Endothelial cell of umbilical vein (primary cell): Measurements from ENCODE around the gene EBI3. TPM values are rescaled to one million over a fixed set of nuclear protein-coding genes. Genes with fewer than 3 reads are reported as not detected.
A peak's percentile ranks its signal among the peaks of the same experiment; 100 is the strongest.

ENCODE experiments used
- BruUV-seq: library from RNA; stranded (reverse); fragments of 400-500 nt; replicated peaks from 2 replicates; lab custom pipeline; 2021; lab: Mats Ljungman, UMichigan
- CTCF ChIA-PET: fragments of 300-600, 350-600 bp; sonication (Branson Sonifier 250); formaldehyde crosslinking; loops from one replicate; lab custom pipeline; 2021; ENCODE audit warnings: antibody characterized with exemption, inconsistent platforms; lab: Charles Lee
- POLR2A ChIA-PET: fragments of 300-600, 350-600 bp; sonication (Branson Sonifier 250); formaldehyde crosslinking; loops from one replicate; lab custom pipeline; 2021; ENCODE audit warnings: antibody characterized with exemption, inconsistent platforms; lab: Charles Lee
- DNase-seq: peaks from one replicate; pipeline ENCODE4 v3.0.0-alpha.2; 2011; ENCODE audit warnings: low read depth, low spot score
- FAIRE-seq: peaks from 2 replicates; lab custom pipeline; 2011; peaks lifted over from hg19 to GRCh38; lab: Jason Lieb, UNC
- H2AFZ ChIP-seq: 2 replicates; pipeline ENCODE4 v1.6.0; 2012; ENCODE audit warnings: low read depth, low read length, control low read depth, inconsistent platforms
- H3K27ac ChIP-seq: 2 replicates; pipeline ENCODE4 v1.5.1; 2011; ENCODE audit warnings: low read depth, mild to moderate bottlenecking, control low read depth, low read length, moderate library complexity; ENCODE audit not compliant: insufficient read depth
- H3K27me3 ChIP-seq, 2 experiments: 2 replicates each; pipeline versions ENCODE4 v1.6.0 to v1.6.1; 2011; ENCODE audit warnings: low read length in 2 of 2, mixed read lengths in 1 of 2; ENCODE audit not compliant: control insufficient read depth in 2 of 2, insufficient read depth in 2 of 2
- H3K36me3 ChIP-seq, 2 experiments: 2 replicates in 1 of 2; 3 replicates in 1 of 2; pipeline ENCODE4 v1.5.1; 2011; ENCODE audit warnings: low read length in 2 of 2, mild to moderate bottlenecking in 1 of 2, moderate library complexity in 1 of 2; ENCODE audit not compliant: control insufficient read depth in 2 of 2, insufficient read depth in 2 of 2; ENCODE audit errors: extremely low read depth in 1 of 2
- H3K4me1 ChIP-seq: 3 replicates; pipeline ENCODE4 v1.5.1; 2011; ENCODE audit warnings: mild to moderate bottlenecking, low read length; ENCODE audit not compliant: control insufficient read depth, insufficient read depth; ENCODE audit errors: extremely low read depth
- H3K4me2 ChIP-seq: 2 replicates; pipeline ENCODE4 v1.6.1; 2011; ENCODE audit warnings: low read length, control low read depth, mixed read lengths; ENCODE audit not compliant: insufficient read depth
- H3K4me3 ChIP-seq, 3 experiments: fragments of 200-600 bp in 1 of 3; sonication (generic), shearing (Covaris generic) in 1 of 3; replicated peaks in 1 of 3; 2 replicates each; pipeline ENCODE4 v1.5.1; 2011 to 2016; ENCODE audit warnings: control low read depth in 3 of 3, low read length in 3 of 3, mild to moderate bottlenecking in 2 of 3, inconsistent platforms in 1 of 3, low read depth in 1 of 3, moderate library complexity in 1 of 3; ENCODE audit not compliant: insufficient read depth in 1 of 3
- H3K79me2 ChIP-seq: 2 replicates; pipeline ENCODE4 v1.6.0; 2012; ENCODE audit warnings: low read length, inconsistent platforms; ENCODE audit not compliant: control insufficient read depth, insufficient read depth
- H3K9ac ChIP-seq: replicated peaks from 2 replicates; pipeline ENCODE3; 2011; ENCODE audit warnings: low read length, control low read depth; ENCODE audit not compliant: insufficient read depth; ENCODE audit errors: extremely low read depth
- H3K9me1 ChIP-seq: replicated peaks from 3 replicates; pipeline ENCODE4 v1.6.0; 2011; ENCODE audit warnings: mild to moderate bottlenecking, low read length; ENCODE audit not compliant: control insufficient read depth, insufficient read depth; ENCODE audit errors: extremely low read depth
- H3K9me3 ChIP-seq: replicated peaks from 2 replicates; pipeline ENCODE4 v1.5.1; 2012; ENCODE audit warnings: low read length, inconsistent platforms; ENCODE audit not compliant: control insufficient read depth, insufficient read depth
- H4K20me1 ChIP-seq: replicated peaks from 2 replicates; pipeline ENCODE3; 2011; ENCODE audit warnings: mild to moderate bottlenecking, low read length; ENCODE audit not compliant: control insufficient read depth, insufficient read depth; ENCODE audit errors: extremely low read depth
- CTCF ChIP-seq, 2 donors: IDR thresholded peaks; 1 replicate in 1 of 2; 2 replicates in 1 of 2; pipeline ENCODE4 v1.5.1; 2011; ENCODE audit warnings: low read length in 2 of 2, mild to moderate bottlenecking in 2 of 2, moderate library complexity in 2 of 2, control low read depth in 1 of 2, inconsistent platforms in 1 of 2, low read depth in 1 of 2; ENCODE audit not compliant: insufficient read depth in 1 of 2; ENCODE audit errors: extremely low read depth in 1 of 2
- FOS ChIP-seq: IDR thresholded peaks from 2 replicates; pipeline ENCODE4 v1.6.1; 2011; ENCODE audit warnings: mild to moderate bottlenecking, low read length, moderate library complexity, borderline replicate concordance; ENCODE audit not compliant: insufficient read depth
- GATA2 ChIP-seq: IDR thresholded peaks from 2 replicates; pipeline ENCODE4 v1.7.0; 2011; ENCODE audit warnings: low read depth, mild to moderate bottlenecking, moderate library complexity, mixed read lengths, low read length; ENCODE audit not compliant: insufficient read length, insufficient read depth
- MAX ChIP-seq: IDR thresholded peaks from 2 replicates; pipeline ENCODE4 v1.6.1; 2011; ENCODE audit not compliant: insufficient read depth, insufficient read length
- POLR2A ChIP-seq: IDR thresholded peaks from 2 replicates; pipeline ENCODE4 v1.6.1; 2012; ENCODE audit warnings: low read depth, mild to moderate bottlenecking, control low read depth, low read length
- POLR2AphosphoS5 ChIP-seq: IDR thresholded peaks from 2 replicates; pipeline ENCODE4 v1.6.1; 2012; ENCODE audit warnings: low read depth, mild to moderate bottlenecking, control low read depth, low read length, moderate library complexity; ENCODE audit not compliant: insufficient read depth
- dilution Hi-C: fragments of 300-500 bp; cut with MboI; formaldehyde crosslinking; loops from one replicate; pipeline ENCODE4 v1.15.0; 2019; ENCODE audit warnings: low sequenced_read_pairs; ENCODE audit not compliant: extremely low pct_ligation_motif_present
- intact Hi-C: fragments of 100-400 bp; cut with micrococcal nuclease; formaldehyde crosslinking; loops from one replicate; pipeline ENCODE4 v1.10.0; 2022
- polyA plus RNA-seq, 4 experiments: library from polyadenylated mRNA; depleted of rRNA in 3 of 4; stranded (reverse) in 3 of 4; unstranded in 1 of 4; fragments of >200 nt; gene quantifications; 2 replicates each; pipeline versions ENCODE4 v1.2.1 to v1.2.3, GENCODE V29; 2011 to 2012; ENCODE audit warnings: missing spikeins in 1 of 4
- total RNA-seq: library from RNA; stranded (reverse); gene quantifications from 2 replicates; pipeline ENCODE4 v1.2.3, GENCODE V29; 2021

EBI3 gene
- total and polyA plus RNA-seq, 2 donors (not counting 3 experiments of a cell fraction or from before 2014, with no cell fraction given), result 0.29 to 1.0 TPM

GRCh38 chr19:4267101-4267900 lies 38.0 kb downstream of the EBI3 start:
- DNase-seq, result peak; percentile 26
- dilution Hi-C loops (no loop called here), intact Hi-C loops (loop anchor here (1.0 kb wide), 2 partner anchors 85 to 132 kb away; no protein-coding TSS in a partner anchor)
- H3K4me2 ChIP-seq, result no peak overlapping the region
- no peaks in the 10 kb centered on the region for H3K9me1 ChIP-seq
- H3K27ac ChIP-seq, result no peak overlapping the region
- ChIA-PET CTCF (interaction anchor here (0.6 to 4.9 kb wide), 39 partner anchors 8 to 524 kb away, joined by 3 to 120 read pairs (median 4); partner anchors contain the start of genes CHAF1A, EBI3, MPND and PLIN4), POLR2A (no interaction called here)
- no TSS peak for BruUV-seq
- no peaks in the 10 kb centered on the region for H3K9me3 ChIP-seq
- no peaks in the 10 kb centered on the region for H3K4me1 ChIP-seq
- H2AFZ ChIP-seq, result no peak overlapping the region
- no peak for FAIRE-seq
- H3K79me2 ChIP-seq, result no peaks in the 10 kb centered on the region
- H3K9ac ChIP-seq, result no peak overlapping the region
- H3K4me3 ChIP-seq, result no peak overlapping the region
- H3K36me3 ChIP-seq, result peaks cover 0 to 17% of the 10 kb centered on the region in 2 experiments
- H4K20me1 ChIP-seq, result no peaks in the 10 kb centered on the region
- TF ChIP-seq GATA2 (no peak), CTCF (IDR thresholded peaks at IDR 0.05; ENCODE audit: extremely low read depth in 1 of 2, insufficient read depth in 1 of 2, low read depth in 1 of 2, low read length in 2 of 2) (peak; percentile 66 to 88), FOS (no peak), POLR2A (no peak), POLR2AphosphoS5 (no peak), MAX (no peak)
- H3K27me3 ChIP-seq, result no peaks in the 10 kb centered on the region
